ENCODE results near the gene PSG6.
"Not testable (repeated sequence)": the region's sequence is repeated elsewhere in the genome, so short reads cannot be mapped to it uniquely, and the experiment has no call there.

The PSG6 gene

GRCh38 chr19:42917634-42918033 is at the start of gene PSG6:
Gene PSG6, minus strand, starts transcription at chr19:42917894. Its CDS starts 102 bp downstream, at chr19:42917792.
- not testable (repeated sequence) for DNase-seq (ENCODE audit: low spot score)

- no peak for DNase-seq (ENCODE audit: low spot score)
Measured at GRCh38 chr19:42965176-42965575, 47.5 kb upstream of the PSG6 start.

- no peak for DNase-seq (ENCODE audit: low spot score)
Measured at GRCh38 chr19:42961119-42961518, 43.4 kb upstream of the PSG6 start.

GRCh38 chr19:42952126-42952525 is 34.4 kb upstream of the PSG6 start:
- DNase-seq (ENCODE audit: low spot score) = not testable (repeated sequence)

- not testable (repeated sequence) for DNase-seq (ENCODE audit: low spot score)
Measured at GRCh38 chr19:42951476-42951875, 33.8 kb upstream of the PSG6 start.

DNA sequence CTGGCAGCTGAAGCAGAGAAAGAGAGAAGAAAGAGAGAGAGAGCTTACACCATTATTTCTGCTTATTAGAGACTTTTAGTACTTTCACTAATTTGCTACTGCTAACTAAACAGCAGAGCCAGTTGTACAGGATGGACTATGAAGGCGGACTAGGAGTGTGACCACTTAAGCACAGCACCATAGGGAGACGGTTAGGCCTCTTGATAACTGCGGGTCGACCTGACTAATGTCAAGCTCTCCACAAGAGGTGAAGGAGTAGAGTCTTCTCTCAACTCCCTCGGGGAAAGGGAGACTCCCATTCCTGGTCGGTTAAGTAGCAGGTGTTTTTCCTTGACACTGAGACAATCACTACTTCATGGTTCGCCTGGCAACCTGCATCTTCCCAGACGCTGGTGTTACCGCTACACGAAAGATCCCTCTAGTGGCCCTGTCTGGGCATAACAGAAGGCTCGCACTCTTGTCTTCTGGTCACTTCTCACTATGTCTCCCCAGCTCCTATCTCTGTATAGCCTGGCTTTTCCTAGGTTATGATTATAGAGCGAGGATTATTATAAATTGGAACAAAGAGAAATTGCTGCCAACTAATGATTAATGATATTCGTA is 24.6 kb upstream of the PSG6 start:
- no peak for DNase-seq (ENCODE audit: low spot score)

DNA sequence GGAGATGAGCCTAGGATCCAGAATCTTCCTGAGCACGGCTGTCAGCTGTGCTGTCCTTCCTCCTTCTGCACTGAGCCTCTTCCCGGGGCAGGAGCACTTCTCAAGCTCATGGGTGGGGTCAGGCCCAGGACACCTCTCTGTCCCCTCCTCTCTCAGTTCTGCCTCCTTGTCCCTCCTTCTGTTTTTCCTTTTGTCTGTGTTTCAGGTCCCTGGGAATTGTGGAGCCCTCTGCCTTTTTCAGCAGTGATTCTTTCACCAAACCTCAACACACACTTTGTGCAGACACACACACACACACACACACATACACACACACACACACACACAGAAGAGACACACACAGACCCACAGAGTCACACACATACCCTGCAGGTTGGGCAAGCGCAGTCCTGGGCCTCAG is 19.4 kb upstream of the PSG6 start, which contains the start of gene PSG7:
PSG7 (minus strand) TSS at position 101 of the 400 bp plus-strand sequence. CDS start 131 bp downstream, outside the sequence.
- DNase-seq (ENCODE audit: low spot score) = not testable (repeated sequence)

DNA sequence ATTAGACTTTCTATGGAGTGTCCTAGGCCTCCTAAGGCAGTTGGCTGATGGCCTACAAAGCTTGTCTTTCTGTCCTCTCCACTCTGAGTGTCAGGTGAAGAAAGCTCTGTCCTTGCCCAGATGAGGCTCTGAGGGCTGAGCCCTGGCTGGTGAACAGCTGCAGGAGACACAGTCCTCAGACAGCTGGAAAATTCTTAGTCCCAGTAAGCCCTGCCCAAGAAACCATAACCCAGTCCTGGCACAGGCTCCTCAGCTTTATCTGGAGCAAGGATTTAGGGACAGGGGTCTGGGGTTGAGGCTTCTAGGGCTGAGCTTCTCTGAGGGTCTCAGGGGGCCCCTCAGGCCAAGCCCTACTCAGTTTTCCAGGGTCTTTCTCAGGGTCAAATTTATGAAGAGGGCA is 17.0 kb upstream of the PSG6 start:
- not testable (repeated sequence) for DNase-seq (ENCODE audit: low spot score)

GRCh38 chr19:42934183-42934582 is 16.5 kb upstream of the PSG6 start:
- DNase-seq (ENCODE audit: low spot score) = not testable (repeated sequence)

DNA sequence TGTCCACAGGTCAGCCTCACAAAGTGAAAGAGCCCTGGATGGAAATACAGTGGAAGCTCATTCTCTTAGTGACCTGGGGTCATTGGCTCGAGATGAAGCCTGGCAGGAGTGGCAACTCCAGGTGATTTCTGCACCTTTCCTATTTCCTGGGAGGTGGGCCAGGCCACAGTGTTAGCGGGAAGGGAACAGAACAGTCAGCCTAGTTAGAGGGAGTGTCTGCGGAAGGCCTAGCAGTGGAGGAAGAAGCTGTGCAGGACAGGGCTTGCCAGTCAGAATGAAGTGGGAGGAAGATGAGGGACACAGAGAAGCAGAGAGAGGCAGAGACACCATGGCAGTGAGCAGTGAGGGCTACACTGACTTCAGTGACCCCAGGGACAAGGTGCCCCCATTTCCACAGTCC is 15.7 kb upstream of the PSG6 start:
- not testable (repeated sequence) for DNase-seq (ENCODE audit: low spot score)

DNA sequence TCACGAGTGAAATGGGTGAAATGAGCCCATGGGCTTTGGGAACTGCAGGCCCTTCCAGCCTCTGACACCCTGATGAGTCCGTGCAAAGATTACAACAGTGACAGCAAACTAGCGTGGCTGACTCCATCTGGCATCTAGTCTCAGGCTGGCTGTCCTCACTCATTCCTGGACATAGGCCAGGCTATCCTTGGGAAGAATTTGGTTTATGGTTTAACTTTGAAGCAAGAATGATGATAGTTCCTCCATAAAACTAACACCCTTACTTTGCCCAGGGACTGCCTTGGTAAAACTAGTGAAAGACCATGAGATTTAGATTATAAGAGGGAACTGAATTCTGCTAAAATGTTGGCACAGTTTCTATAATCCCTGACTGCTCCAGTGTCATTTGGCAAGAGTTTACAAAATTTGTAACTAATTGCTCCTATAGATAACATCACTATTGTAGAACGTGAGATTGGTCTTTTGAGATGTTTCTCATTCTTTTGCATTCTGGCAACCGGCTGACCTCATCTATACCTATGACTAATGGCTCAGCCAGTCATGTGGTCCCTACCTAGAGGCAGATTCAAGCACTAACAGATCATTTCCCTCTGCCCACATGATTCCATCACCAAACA is 14.9 kb upstream of the PSG6 start:
- peak; percentile 75 for DNase-seq (ENCODE audit: low spot score)

DNA sequence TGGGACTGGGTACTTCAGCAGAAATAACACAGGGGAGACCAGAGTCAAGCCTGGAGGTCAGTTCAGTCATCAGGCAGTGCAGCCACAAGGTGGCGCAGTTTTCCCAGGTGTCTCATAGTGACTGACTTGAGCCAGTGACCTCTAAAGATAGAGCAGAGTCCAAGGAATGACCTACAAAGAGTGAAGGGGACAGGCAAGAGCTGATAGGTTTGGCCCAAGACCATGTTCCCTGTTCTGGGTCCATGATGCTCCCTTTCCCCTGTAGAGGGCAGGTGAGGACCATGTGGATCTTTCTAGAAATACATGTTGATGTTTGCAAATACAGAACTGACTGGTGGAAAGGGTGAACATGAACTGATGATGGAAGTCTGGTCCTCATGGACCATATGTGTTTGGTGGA is 12.5 kb upstream of the PSG6 start:
- DNase-seq (ENCODE audit: low spot score) = peak; percentile 69

DNA sequence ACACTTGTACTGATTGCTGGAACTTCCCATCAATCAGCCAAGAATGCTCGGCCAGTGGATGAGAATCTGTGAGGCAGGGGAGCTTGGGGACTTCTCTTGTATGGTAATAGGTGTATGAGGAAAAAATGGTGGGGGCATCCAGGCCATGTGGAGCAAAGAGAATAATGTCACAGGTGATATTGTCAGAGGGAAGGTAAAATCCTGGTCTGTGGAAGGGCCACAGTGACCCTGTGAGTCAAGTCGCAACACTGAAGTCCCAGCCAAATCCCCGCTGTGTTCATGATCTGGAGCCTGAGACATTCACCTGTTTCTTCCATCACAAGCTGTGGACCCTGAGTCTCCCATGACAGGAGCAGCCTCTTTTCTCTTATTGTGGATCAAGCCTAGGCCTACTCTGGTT is 11.2 kb upstream of the PSG6 start:
- DNase-seq (ENCODE audit: low spot score) = no peak

DNA sequence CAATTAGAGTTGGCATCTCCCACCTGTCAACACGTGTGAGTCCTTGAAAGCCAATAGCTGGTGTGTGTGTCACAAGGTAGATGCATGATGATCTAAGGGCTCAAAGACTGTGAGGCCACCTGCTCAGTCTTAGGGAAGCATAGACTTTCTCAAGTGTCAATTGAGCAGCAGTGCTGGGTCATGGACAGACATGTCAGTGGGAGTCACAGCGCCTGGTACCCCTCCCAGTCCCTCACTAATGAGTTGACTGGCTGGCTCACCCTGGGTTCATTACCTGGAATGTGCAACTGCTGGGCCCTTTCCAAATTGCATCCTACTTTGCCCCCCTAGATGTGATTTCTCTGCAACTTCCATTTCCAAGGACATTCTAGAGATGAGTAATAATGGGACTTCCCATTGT is 9.1 kb upstream of the PSG6 start:
- DNase-seq (ENCODE audit: low spot score) = no peak

DNA sequence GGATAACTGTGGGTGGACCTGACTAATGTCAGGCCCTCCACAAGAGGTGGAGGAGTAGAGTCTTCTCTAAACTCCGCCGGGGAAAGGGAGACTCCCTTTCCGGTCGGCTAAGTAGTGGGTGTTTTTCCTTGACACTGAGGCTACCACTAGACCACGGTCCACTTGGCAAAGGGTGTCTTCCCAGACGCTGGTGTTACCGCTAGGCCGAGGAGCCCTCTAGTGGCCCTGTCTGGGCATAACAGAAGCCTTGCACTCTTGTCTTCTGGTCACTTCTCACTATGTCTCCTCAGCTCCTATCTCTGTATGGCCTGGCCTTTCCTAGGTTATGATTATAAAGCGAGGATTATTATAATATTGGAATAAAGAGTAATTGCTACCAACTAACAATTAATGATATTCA is 5.4 kb upstream of the PSG6 start:
- DNase-seq (ENCODE audit: low spot score) = not testable (repeated sequence)

DNA sequence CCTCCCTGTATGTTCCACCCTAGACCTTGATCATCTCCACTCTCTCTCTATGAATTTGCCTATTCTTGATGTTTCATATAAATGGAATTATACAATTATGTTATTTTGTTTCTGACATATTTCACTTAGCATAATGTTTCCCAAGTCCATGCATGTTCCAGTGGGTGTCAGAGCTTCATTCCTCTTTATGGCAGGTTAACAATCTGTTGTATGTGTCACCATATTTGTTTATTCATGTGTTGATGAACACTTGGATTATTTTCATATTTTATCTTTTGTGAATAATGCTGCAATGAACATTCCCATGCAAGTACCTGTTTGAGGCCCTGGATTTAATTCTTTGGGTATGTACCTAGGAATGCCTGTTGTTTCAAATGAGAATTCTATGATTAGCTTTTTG is 3.3 kb upstream of the PSG6 start:
- DNase-seq (ENCODE audit: low spot score) = not testable (repeated sequence)

DNA sequence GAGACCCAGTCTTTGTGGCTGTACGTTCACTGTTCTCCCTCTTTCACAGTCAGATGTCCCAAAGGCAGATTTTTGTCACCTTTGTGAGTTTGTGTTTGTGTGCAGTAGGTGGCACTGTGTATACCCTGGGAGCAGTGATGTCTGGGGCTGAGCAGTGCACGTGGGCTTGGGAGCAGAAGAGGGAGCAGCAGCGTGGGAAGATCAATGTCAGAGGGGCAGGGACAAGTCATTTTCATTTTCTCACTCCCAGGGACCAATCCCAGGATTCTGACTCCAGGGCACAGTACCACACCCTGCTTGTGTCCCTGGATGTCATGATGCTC is 2.0 kb upstream of the PSG6 start:
- DNase-seq (ENCODE audit: low spot score) = peak; percentile 32

GRCh38 chr19:42919070-42919756 is 1.5 kb upstream of the PSG6 start:
- not testable (repeated sequence) for DNase-seq (ENCODE audit: low spot score)

- DNase-seq (ENCODE audit: low spot score) = not testable (repeated sequence)
Measured at GRCh38 chr19:42918377-42919069, 829 bp upstream of the PSG6 start.

- not testable (repeated sequence) for DNase-seq (ENCODE audit: low spot score)
Measured at GRCh38 chr19:42916931-42917330, 763 bp downstream of the PSG6 start.

GRCh38 chr19:42913516-42913915 is 4.2 kb downstream of the PSG6 start:
- DNase-seq (ENCODE audit: low spot score) = not testable (repeated sequence)

DNA sequence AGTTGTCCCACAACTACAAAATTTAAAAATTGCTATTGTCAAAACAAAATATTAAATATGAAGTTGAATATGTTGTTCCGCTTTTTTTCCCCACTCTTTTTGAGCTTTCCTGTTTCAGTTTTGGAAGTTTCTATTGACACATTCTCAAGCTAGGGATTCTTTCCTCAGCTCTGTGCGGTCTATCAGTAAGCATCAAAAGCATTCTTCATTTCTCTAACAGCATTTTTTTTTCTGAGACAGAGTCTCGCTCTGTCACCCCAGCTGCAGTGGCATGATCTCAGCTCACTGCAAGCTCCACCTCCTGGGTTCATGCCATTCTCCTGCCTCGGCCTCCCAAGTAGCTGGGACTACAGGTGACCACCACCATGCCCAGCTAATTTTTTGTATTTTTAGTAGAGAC is 4.8 kb downstream of the PSG6 start:
- not testable (repeated sequence) for DNase-seq (ENCODE audit: low spot score)

DNA sequence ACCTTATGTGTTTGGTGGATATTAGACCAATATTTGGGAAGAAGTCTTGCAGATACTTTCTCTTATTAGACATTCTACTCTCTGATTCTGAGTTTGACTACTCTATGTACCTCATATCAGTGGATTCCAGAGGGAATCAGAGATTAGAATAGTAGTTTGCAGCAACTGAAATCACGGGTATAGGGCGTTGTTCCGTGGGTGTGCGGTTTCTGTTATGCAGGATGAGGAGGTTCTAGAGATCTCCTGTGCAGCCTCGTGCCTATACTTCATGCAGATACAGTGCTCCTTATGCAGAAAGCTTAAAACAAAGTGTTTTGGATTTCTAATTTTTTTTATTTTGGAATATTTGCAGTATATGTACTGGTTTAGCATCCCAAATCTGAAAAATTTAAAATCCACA is 6.0 kb downstream of the PSG6 start:
- not testable (repeated sequence) for DNase-seq (ENCODE audit: low spot score)

All from SW480 (cell line).